Bronchial epithelial cell (primary cell): ENCODE data around the gene MAD2L2. TPM values are rescaled to one million over a fixed set of nuclear protein-coding genes. Genes with fewer than 3 reads are reported as not detected.
A peak's percentile ranks its signal among the peaks of the same experiment; 100 is the strongest.

Experiments
- DNase-seq: peaks from one replicate; pipeline ENCODE4 v3.0.0-alpha.2; 2010; ENCODE audit warnings: low read depth
- FAIRE-seq: peaks from 2 replicates; lab custom pipeline; 2011; peaks lifted over from hg19 to GRCh38; lab: Jason Lieb, UNC
- H3K27me3 ChIP-seq: 2 replicates; pipeline ENCODE4 v1.5.1; 2011; ENCODE audit warnings: low read length; ENCODE audit not compliant: control insufficient read depth, insufficient read depth
- H3K36me3 ChIP-seq: 2 replicates; pipeline ENCODE4 v1.5.1; 2011; ENCODE audit warnings: low read length; ENCODE audit not compliant: control insufficient read depth, insufficient read depth
- H3K4me3 ChIP-seq: 2 replicates; pipeline ENCODE4 v1.5.1; 2011; ENCODE audit warnings: mild to moderate bottlenecking, low read depth, low read length, control low read depth
- total RNA-seq: library from RNA; depleted of rRNA; stranded (reverse); fragments of >200 nt; gene quantifications from 2 replicates; pipeline ENCODE4 v1.2.1, GENCODE V29; 2014
- TF ChIP-seq, protein P1 (sequence below): IDR thresholded peaks from 2 replicates; pipeline ENCODE4 v1.5.1; 2011; ENCODE audit warnings: mild to moderate bottlenecking, moderate library complexity, low read length, control low read depth, inconsistent platforms; ENCODE audit not compliant: insufficient read depth, severe bottlenecking

The MAD2L2 gene
- total RNA-seq, 1 donor from 2014 or later, result 44.5 TPM

DNA sequence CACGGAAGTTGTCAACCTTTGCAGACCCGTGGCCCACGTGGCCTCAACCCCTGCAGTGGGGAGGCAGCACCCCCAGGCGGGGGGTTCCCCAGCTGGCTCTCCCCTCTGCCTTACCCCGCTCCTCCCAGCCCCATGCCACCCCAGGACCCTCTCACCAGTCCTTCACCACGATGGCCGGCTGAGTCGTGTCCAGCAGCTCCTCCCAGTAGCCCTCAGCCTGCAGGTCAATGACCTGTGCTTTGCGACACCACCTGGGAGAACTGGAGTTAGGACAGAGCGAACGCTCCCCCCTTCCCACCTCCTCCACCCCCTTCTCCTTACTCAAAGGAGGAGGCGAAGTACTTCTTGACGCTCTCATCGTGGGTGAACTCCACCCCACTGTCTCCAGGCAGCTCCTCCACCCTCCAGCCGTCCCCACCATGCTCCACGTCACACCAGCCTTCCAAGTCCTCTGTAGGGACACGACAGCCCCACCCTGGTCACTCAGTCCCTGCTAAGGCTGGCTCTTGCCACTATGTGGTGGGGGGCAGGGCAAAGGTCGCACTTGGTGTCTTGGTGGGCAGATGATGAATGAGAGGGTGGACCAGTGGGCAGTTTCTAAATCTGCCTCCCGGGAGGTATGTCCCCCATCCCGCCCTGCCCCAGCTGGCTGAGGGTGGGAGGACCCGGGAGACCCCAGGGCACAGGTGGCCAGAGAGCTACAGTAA, 31.2 kb downstream of the MAD2L2 start:
- Histone ChIP-seq H3K27me3 (no peaks in the 10 kb centered on the region), H3K36me3 (peaks cover 1% of the 10 kb centered on the region), H3K4me3 (no peak overlapping the region)
- FAIRE-seq (peak; percentile 60), DNase-seq (no peak)
- TF ChIP-seq, protein P1, sequence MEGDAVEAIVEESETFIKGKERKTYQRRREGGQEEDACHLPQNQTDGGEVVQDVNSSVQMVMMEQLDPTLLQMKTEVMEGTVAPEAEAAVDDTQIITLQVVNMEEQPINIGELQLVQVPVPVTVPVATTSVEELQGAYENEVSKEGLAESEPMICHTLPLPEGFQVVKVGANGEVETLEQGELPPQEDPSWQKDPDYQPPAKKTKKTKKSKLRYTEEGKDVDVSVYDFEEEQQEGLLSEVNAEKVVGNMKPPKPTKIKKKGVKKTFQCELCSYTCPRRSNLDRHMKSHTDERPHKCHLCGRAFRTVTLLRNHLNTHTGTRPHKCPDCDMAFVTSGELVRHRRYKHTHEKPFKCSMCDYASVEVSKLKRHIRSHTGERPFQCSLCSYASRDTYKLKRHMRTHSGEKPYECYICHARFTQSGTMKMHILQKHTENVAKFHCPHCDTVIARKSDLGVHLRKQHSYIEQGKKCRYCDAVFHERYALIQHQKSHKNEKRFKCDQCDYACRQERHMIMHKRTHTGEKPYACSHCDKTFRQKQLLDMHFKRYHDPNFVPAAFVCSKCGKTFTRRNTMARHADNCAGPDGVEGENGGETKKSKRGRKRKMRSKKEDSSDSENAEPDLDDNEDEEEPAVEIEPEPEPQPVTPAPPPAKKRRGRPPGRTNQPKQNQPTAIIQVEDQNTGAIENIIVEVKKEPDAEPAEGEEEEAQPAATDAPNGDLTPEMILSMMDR, result no peak

DNA sequence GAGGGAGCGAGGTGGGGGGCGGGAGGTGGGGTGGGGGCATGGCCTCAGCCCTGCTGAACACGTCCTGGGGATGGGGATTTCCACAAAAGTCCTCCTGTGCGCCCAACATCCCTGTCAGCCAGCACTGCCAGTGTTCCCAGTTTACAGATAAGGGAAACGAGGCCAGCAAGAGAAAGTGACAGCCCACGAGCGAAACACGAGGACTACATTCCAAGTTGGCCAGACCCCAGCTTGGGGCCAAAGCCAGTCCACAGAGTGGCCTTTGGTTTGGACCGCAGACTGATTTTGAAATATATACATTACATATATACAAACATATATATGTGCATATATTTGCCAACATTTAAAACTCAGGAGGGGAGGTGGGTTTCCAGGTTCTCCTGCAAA, 31.7 kb downstream of the MAD2L2 start:
- TF ChIP-seq, protein P1, result no peak
- FAIRE-seq (no peak), DNase-seq (no peak)
- H3K27me3 ChIP-seq, result no peaks in the 10 kb centered on the region
- H3K36me3 ChIP-seq, result peaks cover 1% of the 10 kb centered on the region
- H3K4me3 ChIP-seq, result no peak overlapping the region

DNA sequence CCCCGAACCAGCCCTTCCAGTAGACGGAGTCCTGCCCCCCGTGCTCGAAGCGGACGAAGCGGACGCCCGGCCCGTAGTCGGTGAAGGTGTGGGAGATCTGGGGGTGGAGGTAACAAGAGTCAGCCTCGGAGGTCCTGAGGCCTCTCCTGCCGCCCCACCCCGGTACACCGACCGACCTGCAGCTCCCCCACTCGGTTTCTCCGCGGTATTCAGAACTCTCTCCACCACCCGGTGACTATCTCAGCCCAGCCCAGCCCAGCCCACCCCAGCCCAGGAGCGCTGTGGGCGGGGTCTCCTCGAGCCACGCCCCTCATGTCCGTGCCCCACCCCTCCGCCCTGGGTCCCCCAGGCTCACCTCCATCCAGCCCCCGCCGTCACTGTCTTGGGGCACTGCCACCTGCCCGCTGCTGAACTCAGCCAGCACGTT, 32.2 kb downstream of the MAD2L2 start:
- H3K27me3 ChIP-seq, result no peaks in the 10 kb centered on the region
- FAIRE-seq (no peak), DNase-seq (peak; percentile 22)
- no peak overlapping the region for H3K4me3 ChIP-seq
- H3K36me3 ChIP-seq, result peaks cover 1% of the 10 kb centered on the region
- TF ChIP-seq, protein P1, result peak; percentile 14

DNA sequence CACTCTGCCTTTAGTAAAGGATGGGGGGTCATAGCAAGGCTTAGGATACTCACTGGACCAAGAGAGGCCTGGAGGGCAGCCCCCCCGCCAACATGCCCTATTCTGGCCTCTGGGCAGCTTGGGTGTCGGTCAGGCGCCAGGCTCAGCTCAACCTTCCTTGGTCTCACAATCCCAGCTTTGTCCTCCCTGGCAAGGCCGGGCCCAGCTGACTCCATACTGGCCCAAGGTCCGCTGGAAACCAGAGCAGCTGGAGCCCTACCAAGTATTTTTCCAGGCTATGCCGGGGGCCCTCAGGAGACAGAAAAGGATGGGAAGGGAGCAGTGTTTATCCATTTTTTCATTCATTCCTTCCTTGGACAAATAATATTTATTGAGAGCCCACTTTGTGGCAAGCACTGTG, 32.9 kb downstream of the MAD2L2 start:
- H3K27me3 ChIP-seq, result no peaks in the 10 kb centered on the region
- no peak for FAIRE-seq

DNA sequence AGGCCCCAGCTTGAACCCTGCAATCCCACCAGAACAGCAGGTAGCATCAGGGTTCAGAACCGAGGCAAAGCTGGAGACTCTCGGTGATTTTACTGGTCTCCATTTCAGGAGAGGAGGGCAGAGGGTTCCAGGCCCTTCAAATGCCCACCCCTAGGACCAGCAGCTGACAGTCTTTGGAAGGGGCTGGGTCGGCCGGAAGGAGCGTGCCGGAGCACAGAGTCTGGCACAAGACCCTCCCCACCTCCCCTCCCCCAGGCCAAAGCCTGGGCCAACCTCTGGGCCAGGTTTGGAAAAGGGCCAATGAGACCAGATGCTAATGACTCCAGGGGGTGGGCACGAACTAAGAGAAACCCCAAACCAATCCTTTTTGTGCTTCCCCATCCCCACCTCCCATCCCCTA, 33.6 kb downstream of the MAD2L2 start:
- TF ChIP-seq, protein P1, result no peak
- H3K36me3 ChIP-seq, result peaks cover 1% of the 10 kb centered on the region
- no peaks in the 10 kb centered on the region for H3K27me3 ChIP-seq
- FAIRE-seq (no peak), DNase-seq (no peak)
- H3K4me3 ChIP-seq, result no peak overlapping the region

More for the DNA sequence above, 32.9 kb downstream of the MAD2L2 start:
- TF ChIP-seq, protein P1, result no peak
- no peak for DNase-seq
- H3K4me3 ChIP-seq, result no peak overlapping the region
- peaks cover 1% of the 10 kb centered on the region for H3K36me3 ChIP-seq

DNA sequence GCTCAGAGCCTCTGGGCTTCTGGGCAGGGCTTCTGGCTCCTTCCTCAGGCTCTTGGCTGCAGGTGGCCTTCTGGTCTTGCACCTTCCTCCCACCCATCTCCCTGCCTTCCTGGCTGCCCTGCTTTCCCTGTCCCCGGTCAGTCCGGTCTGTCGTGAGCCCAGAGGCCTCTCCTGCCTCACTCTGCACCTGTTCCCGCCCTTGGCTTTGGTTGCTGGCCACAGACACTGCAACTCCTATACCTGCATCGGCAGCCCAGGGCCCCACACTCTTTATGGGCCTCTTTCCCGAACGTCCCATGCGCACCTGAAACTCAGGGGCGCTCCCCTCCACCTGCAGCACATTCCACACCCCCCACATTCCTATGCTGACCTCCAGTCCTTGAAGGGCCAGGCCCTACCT, 34.6 kb downstream of the MAD2L2 start:
- Histone ChIP-seq H3K27me3 (no peaks in the 10 kb centered on the region), H3K4me3 (no peak overlapping the region), H3K36me3 (peaks cover 1% of the 10 kb centered on the region)
- no peak for FAIRE-seq
- no peak for DNase-seq
- TF ChIP-seq, protein P1, result no peak
